ENCODE measurements around the gene CKS2. TPM values are rescaled to one million over a fixed set of nuclear protein-coding genes. Genes with fewer than 3 reads are reported as not detected.
"Not testable (repeated sequence)": the region's sequence is repeated elsewhere in the genome, so short reads cannot be mapped to it uniquely, and the experiment has no call there.

Gene CKS2
- total RNA-seq, 4 donors from 2014 or later = 9.8 to 34.1 (median 20.3) TPM

DNA sequence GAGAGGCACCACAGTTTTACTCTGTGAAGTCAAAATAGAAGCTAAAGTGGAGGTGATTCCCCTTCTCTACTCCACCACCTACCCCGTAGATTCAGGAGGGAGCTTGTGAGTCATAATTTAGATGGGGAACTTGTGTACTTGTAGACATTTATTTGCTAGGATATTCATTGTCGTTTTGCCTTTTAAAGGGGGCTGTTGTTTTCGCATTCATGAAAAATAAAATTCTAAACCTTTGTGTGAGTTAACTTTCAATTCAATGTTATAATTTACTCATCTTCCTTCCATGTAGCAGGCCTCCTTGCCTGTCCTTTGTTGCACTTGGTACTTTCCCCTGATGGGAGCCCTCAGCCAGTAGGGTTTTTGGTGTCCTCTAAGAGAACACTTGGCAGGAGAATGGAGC lies 29.3 kb downstream of the CKS2 start:
- ATAC-seq (ENCODE audit: low FRiP score) = no peak
- no peak for TF ChIP-seq CTCF (IDR thresholded peaks at IDR 0.05)
- no peak for DNase-seq (ENCODE audit: low spot score)

DNA sequence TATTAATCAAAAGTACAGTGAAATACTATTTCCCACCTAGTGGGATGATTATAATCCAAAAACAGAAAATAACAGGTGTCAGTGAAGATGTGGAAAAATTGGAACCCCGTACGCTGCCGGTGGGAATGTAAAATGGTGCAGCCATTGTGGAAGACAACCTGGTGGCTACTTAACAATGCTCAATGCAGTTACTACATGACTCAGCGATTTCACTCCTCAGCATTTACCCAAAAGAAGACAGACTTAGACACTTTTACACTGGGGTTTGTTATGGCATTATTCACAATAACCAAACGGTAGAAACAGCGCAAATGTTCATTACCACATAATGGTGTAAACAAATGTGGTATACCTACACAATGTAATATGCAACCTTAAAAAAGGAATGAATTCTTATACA lies 31.2 kb downstream of the CKS2 start:
- DNase-seq (ENCODE audit: low spot score) = no peak
- TF ChIP-seq CTCF (IDR thresholded peaks at IDR 0.05) = no peak
- no peak for ATAC-seq (ENCODE audit: low FRiP score)

GRCh38 chr9:89342948-89343347 lies 32.0 kb downstream of the CKS2 start:
- ATAC-seq (ENCODE audit: low FRiP score) = no peak
- TF ChIP-seq CTCF (IDR thresholded peaks at IDR 0.05) = no peak
- no peak for DNase-seq (ENCODE audit: low spot score)

DNA sequence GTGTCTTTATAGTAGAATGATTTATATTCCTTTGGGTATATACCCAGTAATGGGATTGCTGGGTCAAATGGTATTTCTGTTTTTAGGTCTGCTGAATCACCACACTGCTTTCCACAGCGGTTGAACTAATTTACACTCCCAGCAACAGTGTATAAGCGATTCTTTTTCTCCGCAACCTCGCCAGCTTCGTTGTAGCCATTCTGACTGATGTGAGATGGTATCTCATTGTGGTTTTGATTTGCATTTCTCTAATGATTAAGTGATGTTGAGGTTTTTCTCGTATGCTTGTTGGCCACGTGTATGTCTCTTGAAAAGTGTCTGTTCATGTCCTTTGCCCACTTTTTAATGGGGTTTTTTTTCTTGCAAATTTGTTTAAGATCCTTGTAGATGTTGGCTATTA lies 32.8 kb downstream of the CKS2 start:
- not testable (repeated sequence) for ATAC-seq (ENCODE audit: low FRiP score); DNase-seq (ENCODE audit: low spot score)

DNA sequence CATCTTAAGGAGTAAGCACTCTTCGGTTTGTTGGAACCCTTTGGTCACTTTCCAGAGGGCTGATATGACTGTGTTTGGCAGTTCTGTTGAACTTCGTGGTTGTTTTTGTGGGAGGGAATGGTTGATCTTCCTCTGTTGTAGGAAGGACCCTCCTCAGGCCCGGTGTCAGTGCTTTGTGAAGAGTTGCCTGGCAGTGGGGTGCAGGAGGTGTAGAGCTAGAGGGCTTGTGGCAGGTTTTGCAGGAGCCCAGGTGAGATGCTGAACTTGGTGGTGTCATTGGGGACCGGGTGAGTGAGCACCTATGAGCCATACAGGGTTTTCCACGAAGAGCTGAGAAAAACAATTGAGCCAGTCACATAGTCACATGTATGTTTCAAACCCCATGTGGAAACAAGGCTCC lies 34.5 kb downstream of the CKS2 start:
- DNase-seq (ENCODE audit: low spot score) = no peak
- no peak for TF ChIP-seq CTCF (IDR thresholded peaks at IDR 0.05)
- ATAC-seq (ENCODE audit: low FRiP score) = no peak

DNA sequence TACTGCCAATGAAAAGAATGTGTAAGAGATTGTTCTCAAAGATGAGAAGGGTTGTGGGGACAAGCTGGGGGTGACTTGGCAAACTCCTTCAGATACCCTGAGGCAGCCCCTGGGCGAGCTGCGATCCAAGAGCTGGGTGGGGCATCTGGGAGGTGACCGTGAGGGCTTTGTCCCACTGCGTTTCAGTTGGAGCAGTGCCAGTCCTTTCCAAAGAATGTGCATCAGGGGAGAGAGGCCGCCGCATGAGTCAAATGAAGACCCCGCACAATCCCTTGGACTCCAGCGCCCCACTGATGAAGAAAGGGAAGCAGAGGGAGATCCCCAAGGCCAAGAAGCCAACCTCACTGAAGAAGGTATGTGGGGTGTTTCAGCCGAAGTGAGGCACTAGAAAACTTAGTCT lies 35.7 kb downstream of the CKS2 start:
- ATAC-seq (ENCODE audit: low FRiP score) = no peak
- TF ChIP-seq CTCF (IDR thresholded peaks at IDR 0.05) = no peak
- DNase-seq (ENCODE audit: low spot score) = no peak

GRCh38 chr9:89347651-89348050 lies 36.7 kb downstream of the CKS2 start:
- no peak for TF ChIP-seq CTCF (IDR thresholded peaks at IDR 0.05)
- ATAC-seq (ENCODE audit: low FRiP score) (no peak), DNase-seq (ENCODE audit: low spot score) (no peak)

DNA sequence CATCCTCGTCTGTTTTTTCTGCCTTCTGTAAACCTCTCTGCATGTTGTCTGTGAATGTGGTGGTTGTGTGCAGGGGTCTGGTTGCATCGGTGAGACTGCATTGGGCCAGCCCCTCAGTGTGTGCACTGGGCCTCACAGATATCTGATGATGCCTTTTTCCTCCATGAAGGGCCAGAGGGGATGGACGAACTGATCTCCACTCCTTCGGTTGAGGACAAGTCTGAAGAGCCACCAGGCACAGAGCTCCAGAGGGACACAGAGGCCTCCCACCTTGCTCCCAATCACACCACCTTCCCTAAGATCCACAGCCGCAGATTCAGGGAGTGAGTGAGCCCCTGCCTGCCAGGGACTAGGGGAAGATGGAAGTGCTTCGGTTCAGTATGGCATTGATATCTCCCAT lies 38.6 kb downstream of the CKS2 start:
- no peak for ATAC-seq (ENCODE audit: low FRiP score)
- DNase-seq (ENCODE audit: low spot score) = no peak
- no peak for TF ChIP-seq CTCF (IDR thresholded peaks at IDR 0.05)
